ENCODE measurements around the gene CDH13.

- TF ChIP-seq CTCF (IDR thresholded peaks at IDR 0.05; ENCODE audit: low read length) (no peak), EZH2 (optimal IDR thresholded peaks at IDR 0.05; ENCODE audit: low read depth, low read length) (no peak), EZH2phosphoT487 (IDR thresholded peaks at IDR 0.05; ENCODE audit: low read length) (no peak)
These were observed 88.4 kb downstream of the CDH13 start for GRCh38 chr16:82715160-82715559.
